GM12872 (cell line): Measurements from ENCODE around the gene ITPR3.

Experiments used
- CTCF ChIP-seq: IDR thresholded peaks from 3 replicates; pipeline ENCODE4 v1.5.1; 2011; ENCODE audit warnings: low read depth, mild to moderate bottlenecking, low read length, moderate library complexity; ENCODE audit not compliant: insufficient read depth

Gene ITPR3

GRCh38 chr6:33724102-33725023, 103.2 kb downstream of the ITPR3 start:
- no peak for TF ChIP-seq CTCF

GRCh38 chr6:33725222-33725621, 104.1 kb downstream of the ITPR3 start:
- no peak for TF ChIP-seq CTCF

DNA sequence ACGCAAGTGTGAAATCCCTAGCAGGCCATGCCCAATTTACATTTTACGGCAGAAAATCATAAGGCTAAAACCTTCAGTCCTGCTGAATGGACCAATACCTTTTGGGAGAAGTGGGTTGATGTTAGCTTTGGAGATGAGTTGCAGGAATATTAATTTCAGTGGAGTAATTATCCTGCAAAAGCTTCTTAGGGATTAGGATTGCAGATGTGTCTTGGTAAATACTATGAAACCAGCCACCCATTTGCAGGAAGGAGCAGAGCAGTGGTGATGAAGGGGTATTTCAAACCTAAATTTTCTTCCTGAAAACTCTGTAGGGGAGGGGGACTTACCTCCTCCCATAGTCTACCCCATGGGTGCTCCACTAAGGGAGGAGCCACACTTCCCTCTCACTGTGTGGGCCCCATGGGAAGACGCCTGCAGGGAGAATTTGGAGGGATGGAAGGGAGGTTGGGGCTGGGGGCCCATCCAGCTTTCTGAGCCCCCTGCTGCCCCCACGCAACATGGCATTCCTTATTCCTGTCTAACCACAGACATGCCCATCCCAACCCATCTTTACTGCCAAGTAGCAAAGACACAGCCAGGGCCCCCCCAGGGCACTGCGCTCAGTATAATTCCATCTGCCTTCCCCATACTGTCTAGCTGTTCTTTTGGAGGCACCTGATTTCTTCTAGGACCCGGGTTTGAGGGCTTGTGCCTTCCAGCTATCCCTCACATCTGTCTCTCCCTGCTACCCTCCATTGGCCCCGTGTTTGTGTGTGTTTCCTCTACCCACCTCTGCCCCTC, 105.0 kb downstream of the ITPR3 start:
- TF ChIP-seq CTCF, result no peak

DNA sequence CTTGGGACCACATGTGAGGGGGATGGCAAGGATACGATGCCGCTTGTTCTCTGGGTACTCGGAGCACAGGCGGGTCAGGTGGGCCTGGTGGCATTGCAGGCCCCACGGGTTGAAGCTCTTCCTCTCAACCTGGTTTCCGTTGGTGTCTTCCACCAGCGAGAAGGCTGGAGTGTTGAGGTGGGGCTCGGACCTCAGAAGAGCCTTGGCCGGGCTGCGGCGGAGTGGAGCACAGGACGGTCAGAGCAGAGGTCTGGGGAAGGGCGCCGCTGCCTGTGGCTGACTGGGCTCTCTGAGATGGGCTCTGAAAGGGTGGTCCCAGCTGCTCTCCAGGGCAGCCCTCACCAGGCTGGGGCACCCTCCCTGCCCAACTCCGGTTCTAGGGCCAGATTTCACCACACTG, 105.6 kb downstream of the ITPR3 start:
- no peak for TF ChIP-seq CTCF

DNA sequence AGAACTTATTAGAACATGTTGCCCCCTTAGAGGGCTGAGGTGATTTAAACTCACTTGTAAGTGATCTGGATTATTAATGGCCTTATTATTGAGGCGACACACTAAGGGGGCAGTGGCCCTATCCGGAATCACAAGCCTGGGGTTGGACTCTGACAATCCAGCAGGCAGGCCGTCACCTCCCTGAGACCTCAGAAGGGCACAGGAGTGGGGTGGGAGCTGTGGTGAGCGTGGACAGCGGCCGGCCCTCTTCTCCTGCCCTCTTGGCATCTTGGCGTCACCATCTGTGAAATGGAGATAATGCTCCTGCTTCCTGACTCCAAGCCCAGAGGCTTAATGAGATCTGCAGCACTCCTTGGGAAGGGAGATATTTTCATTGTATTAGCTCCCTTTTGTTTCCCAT, 106.0 kb downstream of the ITPR3 start:
- TF ChIP-seq CTCF, result no peak

DNA sequence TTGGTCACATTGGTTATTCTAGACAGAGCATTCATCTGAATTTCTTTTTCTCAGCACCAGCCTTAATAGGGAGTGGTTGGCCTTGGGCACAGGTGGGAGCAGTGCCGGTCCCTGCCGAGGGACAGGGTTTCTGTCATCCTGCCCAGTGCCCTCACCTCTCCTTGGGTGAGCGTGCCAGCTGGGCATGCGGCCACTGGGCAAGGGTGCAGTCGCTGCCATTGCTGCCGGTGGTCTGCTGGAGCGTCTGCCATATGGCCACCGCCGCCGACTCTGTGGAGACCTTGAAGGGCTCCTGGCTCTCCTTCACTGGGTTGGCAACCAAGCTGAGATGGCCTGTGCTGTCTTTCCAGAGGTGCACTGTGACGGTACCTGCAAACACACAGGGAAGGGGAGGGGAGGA, 106.8 kb downstream of the ITPR3 start:
- TF ChIP-seq CTCF, result no peak

DNA sequence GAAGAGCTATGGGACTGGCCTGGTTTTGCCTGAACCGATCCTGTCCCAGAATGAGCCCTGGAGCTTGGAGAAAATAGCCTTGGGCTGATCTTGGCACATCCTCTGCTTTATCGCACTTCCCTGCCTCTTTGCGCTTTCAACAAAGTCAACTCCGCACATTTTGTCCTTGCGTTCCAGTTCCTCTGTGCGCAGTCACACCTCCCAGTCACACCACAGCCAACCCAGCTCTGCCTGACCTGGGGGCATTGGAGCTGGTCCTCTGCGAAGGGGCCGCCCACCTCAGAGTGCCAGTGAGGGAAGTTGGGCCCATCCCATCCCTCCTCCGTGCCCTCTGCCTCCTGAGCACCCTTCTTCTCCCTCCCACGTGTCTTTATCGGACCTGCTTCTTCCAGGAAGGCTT, 107.3 kb downstream of the ITPR3 start:
- TF ChIP-seq CTCF, result no peak
